Activated CD8-positive, alpha-beta T cell treated with anti-CD3 and anti-CD28 coated beads for 36 hours (primary cell): ENCODE measurements around the gene AK2. TPM values are rescaled to one million over a fixed set of nuclear protein-coding genes. Genes with fewer than 3 reads are reported as not detected.

ENCODE experiments used
- ATAC-seq: fragments of 200-7000 bp; cut with Tn5 transposase; one replicate; pipeline ENCODE4 v1.10.0; 2021; ENCODE audit warnings: mild to moderate bottlenecking, moderate library complexity
- CTCF ChIA-PET: fragments of 350-600 bp; sonication (Branson Sonifier 250); formaldehyde crosslinking; loops from one replicate; lab custom pipeline; 2021; ENCODE audit warnings: antibody characterized with exemption; lab: Charles Lee
- POLR2A ChIA-PET: fragments of 350-600 bp; sonication (Branson Sonifier 250); formaldehyde crosslinking; loops from one replicate; lab custom pipeline; 2021; ENCODE audit warnings: antibody characterized with exemption; lab: Charles Lee
- DNase-seq: peaks from one replicate; pipeline ENCODE4 v3.0.0-alpha.2; 2020
- H3K27ac Mint-ChIP-seq: one replicate; pipeline ENCODE4 v1.8.0; 2021; ENCODE audit warnings: mild to moderate bottlenecking, mixed read lengths
- H3K27me3 Mint-ChIP-seq: one replicate; pipeline ENCODE4 v1.8.0; 2021; ENCODE audit warnings: mixed read lengths
- H3K36me3 Mint-ChIP-seq: one replicate; pipeline ENCODE4 v1.8.0; 2021; ENCODE audit warnings: low read depth, mixed read lengths
- H3K4me1 Mint-ChIP-seq: one replicate; pipeline ENCODE4 v1.8.0; 2021; ENCODE audit warnings: low read depth, mixed read lengths
- H3K4me3 Mint-ChIP-seq: one replicate; pipeline ENCODE4 v1.8.0; 2021; ENCODE audit warnings: mild to moderate bottlenecking, moderate library complexity, mixed read lengths
- H3K9me3 Mint-ChIP-seq: one replicate; pipeline ENCODE4 v1.8.0; 2021; ENCODE audit warnings: mixed read lengths
- CTCF ChIP-seq: fragments of 200-600 bp; IDR thresholded peaks from one replicate; pipeline ENCODE4 v1.8.0; 2022; ENCODE audit warnings: antibody characterized with exemption, mild to moderate bottlenecking
- intact Hi-C: fragments of 100-400 bp; cut with micrococcal nuclease; formaldehyde crosslinking; loops from one replicate; pipeline ENCODE4 v1.10.0; 2022
- total RNA-seq, 2 experiments: library from RNA; stranded (reverse); gene quantifications; one replicate each; pipeline ENCODE4 v1.2.3, GENCODE V29; 2021

Gene AK2
- total RNA-seq, 2 experiments from 2014 or later: 404 TPM

- ATAC-seq (peak; percentile 77), DNase-seq (peak; percentile 41)
- Mint-ChIP-seq H3K27ac (no peak overlapping the region), H3K4me1 (peaks cover 4% of the 10 kb centered on the region), H3K9me3 (peaks cover 2% of the 10 kb centered on the region), H3K27me3 (no peaks in the 10 kb centered on the region), H3K4me3 (no peak overlapping the region), H3K36me3 (no peaks in the 10 kb centered on the region)
- POLR2A ChIA-PET: interaction anchor here (1.1 kb wide), 1 partner anchor 20 kb away, joined by 3 read pairs; no protein-coding TSS in a partner anchor
- intact Hi-C loops: loop anchor here (2.0 kb wide), 1 partner anchor 121 kb away; no protein-coding TSS in a partner anchor
- CTCF ChIA-PET: interaction anchor here (0.6 to 7.5 kb wide), 36 partner anchors 9 to 669 kb away, joined by 3 to 104 read pairs (median 4); partner anchors contain the start of genes AK2 and AZIN2
- peak; percentile 76 for TF ChIP-seq CTCF
These were observed 18.7 kb upstream of the AK2 start for GRCh38 chr1:33055210-33056008.

- Mint-ChIP-seq H3K36me3 (no peaks in the 10 kb centered on the region), H3K9me3 (no peaks in the 10 kb centered on the region), H3K4me1 (peaks cover 14% of the 10 kb centered on the region), H3K27me3 (no peaks in the 10 kb centered on the region), H3K27ac (peak overlapping the region; percentile 48), H3K4me3 (no peak overlapping the region)
- no peak for TF ChIP-seq CTCF
- ChIA-PET CTCF (no interaction called here), POLR2A (no interaction called here)
- peak; percentile 16 for DNase-seq
- ATAC-seq: peak; percentile 17
- intact Hi-C loops: no loop called here
These were observed 13.8 kb upstream of the AK2 start for GRCh38 chr1:33050221-33051076.

GRCh38 chr1:33049371-33049770, 12.7 kb upstream of the AK2 start:
- DNase-seq (no peak), ATAC-seq (no peak)
- intact Hi-C loops: no loop called here
- Mint-ChIP-seq H3K36me3 (no peaks in the 10 kb centered on the region), H3K4me1 (peaks cover 17% of the 10 kb centered on the region), H3K9me3 (no peaks in the 10 kb centered on the region), H3K27me3 (no peaks in the 10 kb centered on the region), H3K27ac (no peak overlapping the region), H3K4me3 (no peak overlapping the region)
- TF ChIP-seq CTCF: no peak
- ChIA-PET POLR2A (no interaction called here), CTCF (interaction anchor here (0.7 to 1.6 kb wide), 3 partner anchors 115 to 157 kb away, joined by 3 to 6 read pairs (median 3); no protein-coding TSS in a partner anchor)

GRCh38 chr1:33048426-33048825, 11.7 kb upstream of the AK2 start:
- CTCF ChIA-PET: interaction anchor here (1.1 to 1.6 kb wide), 2 partner anchors 114 to 115 kb away, joined by 3 to 6 read pairs; no protein-coding TSS in a partner anchor
- H3K4me3 Mint-ChIP-seq: no peak overlapping the region
- intact Hi-C loops: no loop called here

More at GRCh38 chr1:33048426-33048825, 11.7 kb upstream of the AK2 start:
- ATAC-seq (no peak), DNase-seq (no peak)
- no peak for TF ChIP-seq CTCF
- no peak overlapping the region for H3K27ac Mint-ChIP-seq
- H3K27me3 Mint-ChIP-seq: no peaks in the 10 kb centered on the region
- no peaks in the 10 kb centered on the region for H3K9me3 Mint-ChIP-seq
- POLR2A ChIA-PET: no interaction called here
- peaks cover 17% of the 10 kb centered on the region for H3K4me1 Mint-ChIP-seq
- no peaks in the 10 kb centered on the region for H3K36me3 Mint-ChIP-seq
